KMS-11 (cell line): ENCODE results near the gene TBCC.

Experiments used
- H2AFZ ChIP-seq: fragments of 200-600 bp; sonication (generic); 2 replicates; pipeline ENCODE4 v1.6.1; 2016; ENCODE audit warnings: antibody characterized with exemption, mixed run types, low read depth
- H3K27ac ChIP-seq: fragments of 200-600 bp; sonication (generic); 2 replicates; pipeline ENCODE4 v1.6.1; 2016; ENCODE audit warnings: mild to moderate bottlenecking, mixed run types
- H3K27me3 ChIP-seq: fragments of 200-600 bp; sonication (generic); 2 replicates; pipeline ENCODE4 v1.6.1; 2017; ENCODE audit warnings: mild to moderate bottlenecking, low read depth, mixed run types, moderate library complexity; ENCODE audit not compliant: insufficient read depth
- H3K36me3 ChIP-seq: fragments of 200-600 bp; sonication (generic); 2 replicates; pipeline ENCODE4 v1.6.1; 2017; ENCODE audit warnings: mild to moderate bottlenecking, mixed run types; ENCODE audit not compliant: insufficient read depth
- H3K4me1 ChIP-seq: fragments of 200-600 bp; sonication (generic); 2 replicates; pipeline ENCODE4 v1.6.1; 2016; ENCODE audit warnings: mild to moderate bottlenecking, low read depth, mixed run types; ENCODE audit not compliant: poor library complexity, severe bottlenecking
- H3K4me2 ChIP-seq: fragments of 200-600 bp; sonication (generic); 2 replicates; pipeline ENCODE4 v1.7.0; 2016; ENCODE audit warnings: mild to moderate bottlenecking, mixed run types
- H3K4me3 ChIP-seq: fragments of 200-600 bp; sonication (generic); IDR thresholded peaks from 2 replicates; pipeline ENCODE4 v1.6.1; 2017; ENCODE audit warnings: low read depth, low read length, mixed read lengths; ENCODE audit not compliant: insufficient read depth
- H3K79me2 ChIP-seq: fragments of 200-600 bp; sonication (generic); 2 replicates; pipeline ENCODE4 v1.6.1; 2016; ENCODE audit warnings: low read depth, mixed run types; ENCODE audit not compliant: insufficient read depth
- H3K9ac ChIP-seq: fragments of 200-600 bp; sonication (generic); 2 replicates; pipeline ENCODE4 v1.6.1; 2016; ENCODE audit warnings: mild to moderate bottlenecking, mixed run types
- H4K20me1 ChIP-seq: fragments of 200-600 bp; sonication (generic); 2 replicates; pipeline ENCODE4 v1.6.1; 2016; ENCODE audit warnings: mild to moderate bottlenecking, mixed run types; ENCODE audit not compliant: insufficient read depth
- CTCF ChIP-seq: fragments of 200-600 bp; sonication (generic); conservative IDR thresholded peaks from 2 replicates; pipeline ENCODE4 v1.6.1; 2017; ENCODE audit warnings: low read depth, mild to moderate bottlenecking, antibody characterized with exemption, low read length, moderate library complexity, mixed read lengths

Gene TBCC

DNA sequence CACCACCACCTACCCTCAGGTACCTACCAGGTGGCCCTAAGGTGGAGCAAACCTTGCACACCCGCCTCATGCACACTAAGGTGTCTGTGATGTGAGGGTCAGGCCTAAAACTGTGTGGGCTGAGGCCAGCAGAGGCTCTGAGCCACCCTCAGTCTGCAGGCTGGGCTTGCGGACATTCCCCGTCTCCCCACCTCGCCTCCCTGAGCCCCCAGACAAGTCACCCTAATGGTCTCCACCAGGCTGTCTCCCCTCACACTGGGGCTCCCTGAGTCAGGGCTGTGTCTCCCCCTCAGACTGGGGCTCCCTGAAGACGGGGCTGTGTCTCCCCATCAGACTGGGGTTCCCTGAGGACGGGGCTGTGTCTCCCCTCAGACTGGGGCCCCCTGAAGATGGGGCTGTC, 36.0 kb downstream of the TBCC start:
- H3K9ac ChIP-seq: no peak overlapping the region
- H3K27ac ChIP-seq: no peak overlapping the region
- H3K4me3 ChIP-seq: no peak overlapping the region
- H3K79me2 ChIP-seq: no peaks in the 10 kb centered on the region
- no peak for TF ChIP-seq CTCF
- no peaks in the 10 kb centered on the region for H3K4me1 ChIP-seq
- H4K20me1 ChIP-seq: no peaks in the 10 kb centered on the region
- no peaks in the 10 kb centered on the region for H3K27me3 ChIP-seq
- no peaks in the 10 kb centered on the region for H3K36me3 ChIP-seq
- no peak overlapping the region for H3K4me2 ChIP-seq
- no peak overlapping the region for H2AFZ ChIP-seq

GRCh38 chr6:42708096-42708495, 37.8 kb downstream of the TBCC start:
- Histone ChIP-seq H3K9ac (no peak overlapping the region), H4K20me1 (no peaks in the 10 kb centered on the region), H2AFZ (no peak overlapping the region), H3K27me3 (no peaks in the 10 kb centered on the region), H3K4me3 (no peak overlapping the region), H3K79me2 (no peaks in the 10 kb centered on the region), H3K36me3 (no peaks in the 10 kb centered on the region), H3K27ac (no peak overlapping the region), H3K4me1 (no peaks in the 10 kb centered on the region), H3K4me2 (no peak overlapping the region)
- TF ChIP-seq CTCF: no peak

GRCh38 chr6:42707595-42707994, 38.3 kb downstream of the TBCC start:
- H4K20me1 ChIP-seq: no peaks in the 10 kb centered on the region
- H3K4me3 ChIP-seq: no peak overlapping the region
- no peaks in the 10 kb centered on the region for H3K36me3 ChIP-seq
- no peaks in the 10 kb centered on the region for H3K4me1 ChIP-seq
- TF ChIP-seq CTCF: no peak
- no peak overlapping the region for H3K4me2 ChIP-seq
- no peaks in the 10 kb centered on the region for H3K79me2 ChIP-seq
- no peak overlapping the region for H2AFZ ChIP-seq
- no peaks in the 10 kb centered on the region for H3K27me3 ChIP-seq
- no peak overlapping the region for H3K9ac ChIP-seq
- H3K27ac ChIP-seq: no peak overlapping the region

- Histone ChIP-seq H3K79me2 (no peaks in the 10 kb centered on the region), H3K4me1 (no peaks in the 10 kb centered on the region), H3K4me3 (no peak overlapping the region), H3K9ac (no peak overlapping the region), H3K27me3 (no peaks in the 10 kb centered on the region), H3K27ac (no peak overlapping the region), H3K36me3 (no peaks in the 10 kb centered on the region), H3K4me2 (no peak overlapping the region), H2AFZ (no peak overlapping the region), H4K20me1 (no peaks in the 10 kb centered on the region)
- TF ChIP-seq CTCF: no peak
Observed at GRCh38 chr6:42704937-42705374, 40.9 kb downstream of the TBCC start.
